ENCODE results near the gene FRMD4B. TPM values are rescaled to one million over a fixed set of nuclear protein-coding genes. Genes with fewer than 3 reads are reported as not detected.
A peak's percentile ranks its signal among the peaks of the same experiment; 100 is the strongest.

Gene FRMD4B
- total RNA-seq, 1 experiment from 2014 or later: 1.8 TPM

DNA sequence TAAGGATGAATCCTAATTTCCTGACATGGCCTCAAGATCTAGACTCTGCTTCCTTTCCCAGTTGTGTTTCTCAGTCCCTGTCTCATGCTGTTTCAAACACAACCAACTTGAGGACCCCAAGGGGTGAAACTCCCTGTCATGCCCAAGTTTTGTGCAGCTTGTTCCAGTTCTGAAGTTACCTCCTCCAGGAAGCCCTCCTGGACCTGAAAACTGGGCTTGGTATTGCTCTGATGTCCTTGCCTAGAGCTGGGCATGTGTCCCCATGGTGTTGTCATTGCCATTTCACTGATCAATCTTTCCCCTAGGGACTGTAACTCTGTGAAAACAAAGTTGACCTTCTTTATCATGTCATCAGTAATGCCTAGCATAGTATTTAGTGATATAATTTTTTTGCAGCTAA is 257.4 kb downstream of the FRMD4B start:
- no peak for DNase-seq (ENCODE audit: low read depth)

DNA sequence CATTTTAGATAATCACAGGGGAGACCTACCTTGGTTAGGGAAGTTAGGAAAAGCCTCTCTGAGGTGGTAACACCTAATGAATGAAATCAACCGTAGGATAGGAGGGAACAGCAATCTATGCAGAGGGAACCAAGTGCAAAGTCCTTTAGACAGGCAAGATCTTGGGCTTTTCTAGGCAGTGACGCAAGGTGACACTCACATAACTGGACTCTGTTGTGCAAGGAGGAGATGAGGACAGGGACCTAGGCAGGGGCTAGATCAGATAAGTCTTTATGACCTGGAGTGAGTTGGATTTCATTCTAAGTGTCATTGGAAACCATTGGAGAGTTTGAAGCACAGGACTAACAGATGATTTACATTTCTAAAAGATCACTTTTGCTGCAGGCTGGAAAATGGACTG is 258.9 kb downstream of the FRMD4B start:
- no peak for DNase-seq (ENCODE audit: low read depth)

DNA sequence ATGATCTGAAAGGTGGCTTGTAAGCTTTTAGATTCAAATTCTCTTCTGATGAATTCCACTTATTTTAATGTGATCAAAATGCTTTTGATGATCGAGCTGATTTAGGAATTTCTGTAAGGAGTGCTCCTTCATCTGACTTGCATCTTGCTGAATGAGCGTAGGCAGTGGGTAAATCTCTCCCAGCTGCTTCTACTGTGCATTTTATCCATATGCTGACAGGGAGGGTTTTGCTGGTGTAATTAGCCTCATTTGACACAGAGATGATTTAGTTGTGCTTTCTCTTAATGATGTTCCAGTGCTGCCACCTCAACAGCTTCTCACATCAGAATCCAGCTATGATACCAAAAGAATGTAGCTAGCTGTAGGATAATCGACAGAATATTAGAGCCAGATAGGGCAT is 259.7 kb downstream of the FRMD4B start:
- no peak for DNase-seq (ENCODE audit: low read depth)

DNA sequence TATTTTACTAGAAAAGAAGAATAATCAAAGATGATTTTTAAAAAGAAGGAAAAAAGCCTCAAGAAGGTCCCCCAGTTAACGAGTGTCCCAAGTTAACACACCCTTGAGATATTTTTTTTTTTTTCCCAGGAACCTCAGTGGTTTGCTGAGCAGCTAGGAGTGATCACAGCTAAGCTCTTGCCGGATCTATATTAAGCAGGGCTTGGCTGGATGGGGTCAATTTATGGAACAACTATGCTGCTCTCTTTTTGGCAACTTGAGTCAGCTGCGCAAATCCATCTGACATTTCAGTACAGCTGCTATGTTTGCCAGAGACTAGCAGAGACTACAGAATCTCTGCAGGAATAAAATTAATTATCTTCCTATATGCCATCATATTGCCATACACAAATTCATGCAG is 263.5 kb downstream of the FRMD4B start, which contains the start of gene LMOD3:
Gene LMOD3, minus strand, starts transcription at position 193 of the 400 bp plus-strand sequence. CDS start 209 bp downstream, outside the sequence.
- no peak for DNase-seq (ENCODE audit: low read depth)

DNA sequence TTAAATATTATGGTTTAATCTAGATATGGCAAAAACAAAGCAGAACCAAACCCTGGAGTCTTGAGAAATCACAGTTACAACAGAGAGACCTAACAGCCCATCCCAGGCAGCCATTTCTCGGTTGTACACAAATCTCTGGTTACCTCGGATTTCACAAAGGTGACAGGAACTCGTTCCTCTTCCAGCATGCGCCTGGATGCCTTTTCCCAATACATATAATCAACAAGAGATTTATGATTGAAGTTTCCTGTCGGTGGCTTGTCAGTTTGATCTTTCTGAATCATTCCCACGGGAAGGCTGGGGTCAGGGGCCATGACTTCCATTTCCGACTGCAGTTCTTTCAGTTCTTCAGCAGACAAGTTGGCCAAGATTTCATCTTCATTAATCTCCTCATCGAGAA is 263.9 kb downstream of the FRMD4B start:
- DNase-seq (ENCODE audit: low read depth): no peak

DNA sequence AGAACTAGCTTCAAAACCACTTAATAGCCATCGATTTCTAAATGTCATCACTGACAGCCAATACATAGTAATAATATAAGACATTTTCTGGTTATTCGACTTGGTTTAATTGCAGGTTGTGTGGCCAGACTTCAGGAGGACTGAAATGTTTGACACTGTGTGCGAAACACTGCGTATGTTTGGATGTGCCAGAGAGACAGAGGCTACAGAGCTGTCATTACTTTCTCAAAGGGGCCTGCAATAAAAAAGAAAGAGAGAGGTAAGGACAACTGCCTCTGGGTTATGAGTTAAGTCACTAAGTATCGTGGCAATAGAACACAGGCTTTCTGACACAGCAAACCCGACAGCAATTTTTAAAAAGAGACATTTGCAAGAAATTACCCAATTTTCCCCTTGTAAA is 264.4 kb downstream of the FRMD4B start:
- DNase-seq (ENCODE audit: low read depth): no peak

DNA sequence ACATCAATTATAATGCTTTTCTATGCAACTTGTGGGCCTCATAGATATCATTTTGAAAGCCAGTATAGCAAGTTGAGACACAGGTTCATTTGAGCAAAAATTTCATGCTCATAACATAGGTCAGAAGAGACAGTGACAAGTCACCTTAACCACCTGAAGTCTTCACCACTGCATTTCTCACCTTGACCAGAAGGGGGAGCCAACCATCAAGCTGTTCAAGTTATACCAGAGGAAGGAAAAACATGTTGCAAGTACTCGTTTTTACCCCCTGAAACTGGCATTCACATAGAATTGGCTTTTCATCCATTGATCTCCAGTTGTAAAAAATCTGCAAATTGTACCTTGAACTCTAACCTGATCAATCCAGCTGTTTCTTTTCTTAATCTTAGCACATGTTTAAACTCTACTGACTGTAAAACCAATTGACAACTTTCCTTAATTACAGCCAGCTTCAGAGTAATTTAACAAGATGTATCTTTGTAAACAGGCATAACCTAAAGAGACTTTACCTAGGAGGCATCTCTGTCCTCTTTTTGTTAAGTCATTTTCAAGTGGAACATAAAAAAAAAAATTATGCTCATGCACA is 264.9 kb downstream of the FRMD4B start:
- peak; percentile 68 for DNase-seq (ENCODE audit: low read depth)
